Sigmoid colon (tissue), 7 donors: ENCODE data around the gene PDZRN3. TPM values are rescaled to one million over a fixed set of nuclear protein-coding genes. Genes with fewer than 3 reads are reported as not detected.

ENCODE experiments used
- DNase-seq: peaks from one replicate; pipeline ENCODE4 v3.0.0-alpha.2; 2019
- H3K27ac ChIP-seq, 4 donors: fragments of 200-600 bp; sonication (generic); one replicate each; pipeline ENCODE4 v1.5.1; 2016 to 2019; ENCODE audit warnings: mild to moderate bottlenecking in 1 of 4
- H3K27me3 ChIP-seq, 3 donors: fragments of 200-600 bp; sonication (generic); one replicate each; pipeline ENCODE4 v1.5.1; 2019; ENCODE audit warnings: mild to moderate bottlenecking in 1 of 3
- H3K36me3 ChIP-seq, 4 donors: fragments of 200-600 bp; sonication (generic); one replicate each; pipeline ENCODE4 v1.5.1; 2016 to 2019
- H3K4me1 ChIP-seq, 4 donors: fragments of 200-600 bp; sonication (generic); one replicate each; pipeline ENCODE4 v1.5.1; 2017 to 2019
- H3K4me3 ChIP-seq, 4 donors: fragments of 200-600 bp; sonication (generic); one replicate each; pipeline ENCODE4 v1.5.1; 2017 to 2019; ENCODE audit warnings: mild to moderate bottlenecking in 2 of 4, moderate library complexity in 1 of 4
- H3K9me3 ChIP-seq, 4 donors: fragments of 200-600 bp in 3 of 4; sonication (generic) in 3 of 4; one replicate each; pipeline versions ENCODE4 v1.5.1 to v1.6.1; 2013 to 2019
- CTCF ChIP-seq, 4 experiments: fragments of 450-650 bp in 3 of 4; fragments of 200-600 bp in 1 of 4; IDR thresholded peaks; one replicate each; pipeline ENCODE4 v1.5.1; 2016 to 2019; ENCODE audit warnings: antibody characterized with exemption in 4 of 4, mild to moderate bottlenecking in 3 of 4, moderate library complexity in 2 of 4
- EP300 ChIP-seq, 4 donors: sonication (generic); formaldehyde crosslinking; IDR thresholded peaks; one replicate each; pipeline ENCODE4 v1.6.1; 2017; ENCODE audit warnings: antibody characterized with exemption in 4 of 4
- POLR2A ChIP-seq, 2 donors: fragments of 450-650 bp; IDR thresholded peaks; one replicate each; pipeline ENCODE4 v1.6.1; 2016; ENCODE audit warnings: antibody characterized with exemption in 2 of 2, mild to moderate bottlenecking in 2 of 2, moderate library complexity in 2 of 2
- POLR2AphosphoS5 ChIP-seq, 4 donors: sonication (generic); formaldehyde crosslinking; IDR thresholded peaks; one replicate each; pipeline ENCODE4 v1.6.1; 2017; ENCODE audit warnings: antibody characterized with exemption in 4 of 4
- WGBS, 2 donors: extraction: QIAGEN DNeasy Blood & Tissue Kit; methylation state at CpG; one replicate each; pipeline ENCODE4 v1.1.7; 2013; 5-methylcytosine and 5-hydroxymethylcytosine counted together
- intact Hi-C: fragments of 100-400 bp; cut with DNase I; formaldehyde crosslinking; loops from one replicate; pipeline ENCODE4 v1.15.1; 2023
- polyA plus RNA-seq, 3 donors: library from polyadenylated mRNA; stranded (reverse); fragments of 200-250 nt; gene quantifications; one replicate each; pipeline ENCODE4 v1.2.3, GENCODE V29; 2013
- total RNA-seq, 4 donors: library from RNA; depleted of rRNA; stranded (reverse); fragments of >200 nt; gene quantifications; one replicate each; pipeline ENCODE4 v1.1.0, GENCODE V29; 2016
- donor health status: healthy with polysubstance abuse.
- donor health status: Bipolar disorder and iron deficiency.
- donor health status: healthy.

The PDZRN3 gene
- total and polyA plus RNA-seq, 7 donors, result 7.2 to 209 (median 172) TPM

GRCh38 chr3:73492186-73492585 is 132.6 kb downstream of the PDZRN3 start:
- Histone ChIP-seq H3K36me3 (no peaks in the 10 kb centered on the region), H3K9me3 (no peaks in the 10 kb centered on the region), H3K4me1 (peaks cover 0 to 83% (median 75%) of the 10 kb centered on the region in 4 donors), H3K27ac (no peak overlapping the region), H3K4me3 (no peak overlapping the region), H3K27me3 (no peaks in the 10 kb centered on the region)
- WGBS, 2 donors, result 70 to 76% methylated on average over 5 of the region's 5 CpGs
- TF ChIP-seq EP300 (IDR thresholded peaks at IDR 0.05) (no peak), CTCF (IDR thresholded peaks at IDR 0.05) (no peak), POLR2A (IDR thresholded peaks at IDR 0.05) (no peak), POLR2AphosphoS5 (IDR thresholded peaks at IDR 0.05) (no peak)
- intact Hi-C loops, result no loop called here
- no peak for DNase-seq

- no peak overlapping the region for H3K27ac ChIP-seq
- no peak for TF ChIP-seq POLR2A (IDR thresholded peaks at IDR 0.05)
- no peak overlapping the region for H3K4me3 ChIP-seq
- no peaks in the 10 kb centered on the region for H3K27me3 ChIP-seq
- no peaks in the 10 kb centered on the region for H3K9me3 ChIP-seq
- no peak for DNase-seq
- intact Hi-C loops, result no loop called here
- no peaks in the 10 kb centered on the region for H3K36me3 ChIP-seq
- H3K4me1 ChIP-seq, result peaks cover 0 to 84% (median 69%) of the 10 kb centered on the region in 4 donors
Measured at GRCh38 chr3:73491287-73491662, 133.5 kb downstream of the PDZRN3 start.

GRCh38 chr3:73490453-73491286 is 134.1 kb downstream of the PDZRN3 start:
- peaks cover 0 to 86% (median 69%) of the 10 kb centered on the region in 4 donors for H3K4me1 ChIP-seq
- intact Hi-C loops, result no loop called here
- no peak overlapping the region for H3K27ac ChIP-seq

GRCh38 chr3:73485877-73486330 is 138.8 kb downstream of the PDZRN3 start:
- Histone ChIP-seq H3K4me3 (no peak overlapping the region), H3K27me3 (no peaks in the 10 kb centered on the region), H3K9me3 (no peaks in the 10 kb centered on the region), H3K27ac (no peak overlapping the region), H3K36me3 (no peaks in the 10 kb centered on the region), H3K4me1 (peaks cover 0 to 79% (median 58%) of the 10 kb centered on the region in 4 donors)
- intact Hi-C loops, result no loop called here
- DNase-seq, result no peak
- 79 to 91% methylated on average over 4 of the region's 4 CpGs for WGBS, 2 donors
- TF ChIP-seq CTCF (IDR thresholded peaks at IDR 0.05), result no peak
- TF ChIP-seq POLR2A (IDR thresholded peaks at IDR 0.05), result no peak
- no peak for TF ChIP-seq EP300 (IDR thresholded peaks at IDR 0.05)
- TF ChIP-seq POLR2AphosphoS5 (IDR thresholded peaks at IDR 0.05), result no peak

More at GRCh38 chr3:73490453-73491286, 134.1 kb downstream of the PDZRN3 start:
- no peak overlapping the region for H3K4me3 ChIP-seq
- H3K9me3 ChIP-seq, result no peaks in the 10 kb centered on the region
- DNase-seq, result no peak
- WGBS, 2 donors, result 65 to 70% methylated on average over 8 of the region's 8 CpGs
- no peak for TF ChIP-seq POLR2A (IDR thresholded peaks at IDR 0.05)
- TF ChIP-seq POLR2AphosphoS5 (IDR thresholded peaks at IDR 0.05), result no peak
- no peak for TF ChIP-seq EP300 (IDR thresholded peaks at IDR 0.05)
- TF ChIP-seq CTCF (IDR thresholded peaks at IDR 0.05), result no peak
- H3K27me3 ChIP-seq, result no peaks in the 10 kb centered on the region
- H3K36me3 ChIP-seq, result no peaks in the 10 kb centered on the region

- Histone ChIP-seq H3K36me3 (no peaks in the 10 kb centered on the region), H3K27ac (peak overlapping the region in 1 of 4 donors; percentile 0), H3K9me3 (no peaks in the 10 kb centered on the region), H3K27me3 (no peaks in the 10 kb centered on the region), H3K4me3 (no peak overlapping the region), H3K4me1 (peaks cover 0 to 84% (median 64%) of the 10 kb centered on the region in 4 donors)
- TF ChIP-seq CTCF (IDR thresholded peaks at IDR 0.05) (no peak), POLR2A (IDR thresholded peaks at IDR 0.05) (no peak), POLR2AphosphoS5 (IDR thresholded peaks at IDR 0.05) (no peak), EP300 (IDR thresholded peaks at IDR 0.05) (no peak)
- DNase-seq, result no peak
- WGBS, 2 donors, result 66 to 84% methylated on average over 7 of the region's 7 CpGs
- intact Hi-C loops, result no loop called here
Measured at GRCh38 chr3:73484656-73485248, 140.0 kb downstream of the PDZRN3 start.
